Measurements from ENCODE around the gene VAMP4. TPM values are rescaled to one million over a fixed set of nuclear protein-coding genes. Genes with fewer than 3 reads are reported as not detected.
"Not testable (repeated sequence)": the region's sequence is repeated elsewhere in the genome, so short reads cannot be mapped to it uniquely, and the experiment has no call there.

The VAMP4 gene
- total and polyA plus RNA-seq, 4 donors, result 9.7 to 37.9 (median 25.1) TPM

GRCh38 chr1:171716616-171717015 lies 25.2 kb downstream of the VAMP4 start:
- Histone ChIP-seq H3K4me3 (ENCODE audit: low read depth, low read length) (no peak overlapping the region), H3K4me1 (ENCODE audit: control insufficient read depth, insufficient read depth, low read length) (no peaks in the 10 kb centered on the region), H3K9me3 (ENCODE audit: control insufficient read depth, insufficient read depth, low read length) (no peaks in the 10 kb centered on the region), H3K36me3 (ENCODE audit: control insufficient read depth, insufficient read depth, low read length) (no peaks in the 10 kb centered on the region), H3K27me3 (ENCODE audit: control insufficient read depth, insufficient read depth, low read length) (no peaks in the 10 kb centered on the region), H3K27ac (ENCODE audit: low read depth, low read length) (no peak overlapping the region)
- DNase-seq (ENCODE audit: low read depth in 4 of 6, low spot score in 6 of 6), result no peak
- WGBS (ENCODE audit: insufficient coverage), result 100% methylated on average over 1 of the region's 3 CpGs

- no peaks in the 10 kb centered on the region for H3K36me3 ChIP-seq (ENCODE audit: control insufficient read depth, insufficient read depth, low read length)
- WGBS (ENCODE audit: insufficient coverage), result no CpG with 5 or more reads among the region's 3 CpGs
- H3K4me3 ChIP-seq (ENCODE audit: low read depth, low read length), result no peak overlapping the region
- H3K4me1 ChIP-seq (ENCODE audit: control insufficient read depth, insufficient read depth, low read length), result no peaks in the 10 kb centered on the region
- H3K27ac ChIP-seq (ENCODE audit: low read depth, low read length), result no peak overlapping the region
- peak in 4 of 6 donors; percentile 2 to 61 (median 27) for DNase-seq (ENCODE audit: low read depth in 4 of 6, low spot score in 6 of 6)
- no peaks in the 10 kb centered on the region for H3K27me3 ChIP-seq (ENCODE audit: control insufficient read depth, insufficient read depth, low read length)
- no peaks in the 10 kb centered on the region for H3K9me3 ChIP-seq (ENCODE audit: control insufficient read depth, insufficient read depth, low read length)
Measured at GRCh38 chr1:171715813-171716251, 26.0 kb downstream of the VAMP4 start.

DNA sequence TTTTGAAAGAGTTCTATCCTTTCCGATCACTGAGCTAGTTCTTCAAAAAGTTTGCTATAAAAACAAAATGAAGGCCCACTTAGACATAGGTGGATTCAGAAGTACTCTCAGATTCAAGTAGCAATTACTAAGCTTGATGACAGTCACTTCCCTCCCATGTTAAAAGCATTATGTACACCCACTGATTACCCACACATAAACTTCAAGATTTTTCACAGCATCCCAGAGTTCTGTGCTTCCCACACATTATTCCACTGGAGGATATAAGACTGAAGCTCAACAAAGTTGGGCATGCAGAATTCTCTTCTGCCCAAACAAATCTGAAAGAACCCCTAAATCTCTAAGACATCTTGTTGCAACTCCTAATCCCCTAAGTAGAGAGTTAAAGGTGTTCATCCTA lies 29.5 kb downstream of the VAMP4 start:
- H3K4me3 ChIP-seq (ENCODE audit: low read depth, low read length), result no peak overlapping the region
- H3K27me3 ChIP-seq (ENCODE audit: control insufficient read depth, insufficient read depth, low read length), result no peaks in the 10 kb centered on the region
- no peaks in the 10 kb centered on the region for H3K9me3 ChIP-seq (ENCODE audit: control insufficient read depth, insufficient read depth, low read length)
- H3K36me3 ChIP-seq (ENCODE audit: control insufficient read depth, insufficient read depth, low read length), result peaks cover 3% of the 10 kb centered on the region
- no CpG with 5 or more reads among the region's 1 CpG for WGBS (ENCODE audit: insufficient coverage)
- H3K27ac ChIP-seq (ENCODE audit: low read depth, low read length), result no peak overlapping the region
- no peaks in the 10 kb centered on the region for H3K4me1 ChIP-seq (ENCODE audit: control insufficient read depth, insufficient read depth, low read length)
- no peak for DNase-seq (ENCODE audit: low read depth in 4 of 6, low spot score in 6 of 6)

DNA sequence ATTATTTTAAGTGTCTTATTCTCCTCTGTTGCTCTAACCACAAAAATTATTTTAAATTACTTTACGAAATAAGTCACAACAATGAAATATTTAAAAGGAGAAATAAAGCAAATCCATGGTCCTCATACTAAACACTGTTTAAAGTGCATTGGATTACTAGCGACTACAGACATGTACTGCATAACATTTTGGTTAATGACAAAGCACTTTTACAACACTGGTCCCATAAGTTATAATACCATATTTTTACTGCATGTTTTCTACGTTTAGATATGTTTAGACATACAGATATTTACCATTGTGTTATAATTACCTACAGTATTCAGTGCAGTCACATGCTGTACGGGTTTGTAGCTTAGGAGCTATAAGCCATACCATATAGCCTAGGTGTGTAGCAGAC lies 30.2 kb downstream of the VAMP4 start:
- Histone ChIP-seq H3K4me3 (ENCODE audit: low read depth, low read length) (no peak overlapping the region), H3K36me3 (ENCODE audit: control insufficient read depth, insufficient read depth, low read length) (peaks cover 3% of the 10 kb centered on the region), H3K9me3 (ENCODE audit: control insufficient read depth, insufficient read depth, low read length) (no peaks in the 10 kb centered on the region), H3K4me1 (ENCODE audit: control insufficient read depth, insufficient read depth, low read length) (no peaks in the 10 kb centered on the region), H3K27ac (ENCODE audit: low read depth, low read length) (no peak overlapping the region), H3K27me3 (ENCODE audit: control insufficient read depth, insufficient read depth, low read length) (no peaks in the 10 kb centered on the region)
- DNase-seq (ENCODE audit: low read depth in 4 of 6, low spot score in 6 of 6), result no peak
- no CpG with 5 or more reads among the region's 4 CpGs for WGBS (ENCODE audit: insufficient coverage)

GRCh38 chr1:171707583-171707982 lies 34.3 kb downstream of the VAMP4 start:
- WGBS (ENCODE audit: insufficient coverage), result no CpG with 5 or more reads among the region's 3 CpGs
- H3K36me3 ChIP-seq (ENCODE audit: control insufficient read depth, insufficient read depth, low read length), result peaks cover 3% of the 10 kb centered on the region
- no peak for DNase-seq (ENCODE audit: low read depth in 4 of 6, low spot score in 6 of 6)
- no peak overlapping the region for H3K4me3 ChIP-seq (ENCODE audit: low read depth, low read length)
- no peaks in the 10 kb centered on the region for H3K27me3 ChIP-seq (ENCODE audit: control insufficient read depth, insufficient read depth, low read length)
- H3K27ac ChIP-seq (ENCODE audit: low read depth, low read length), result no peak overlapping the region
- no peaks in the 10 kb centered on the region for H3K4me1 ChIP-seq (ENCODE audit: control insufficient read depth, insufficient read depth, low read length)
- H3K9me3 ChIP-seq (ENCODE audit: control insufficient read depth, insufficient read depth, low read length), result no peaks in the 10 kb centered on the region

- Histone ChIP-seq H3K4me1 (ENCODE audit: control insufficient read depth, insufficient read depth, low read length) (peaks cover 4% of the 10 kb centered on the region), H3K27me3 (ENCODE audit: control insufficient read depth, insufficient read depth, low read length) (no peaks in the 10 kb centered on the region), H3K9me3 (ENCODE audit: control insufficient read depth, insufficient read depth, low read length) (no peaks in the 10 kb centered on the region), H3K27ac (ENCODE audit: low read depth, low read length) (no peak overlapping the region), H3K4me3 (ENCODE audit: low read depth, low read length) (no peak overlapping the region), H3K36me3 (ENCODE audit: control insufficient read depth, insufficient read depth, low read length) (no peaks in the 10 kb centered on the region)
- no peak for DNase-seq (ENCODE audit: low read depth in 4 of 6, low spot score in 6 of 6)
Measured at GRCh38 chr1:171702598-171702997, 39.3 kb downstream of the VAMP4 start.

- DNase-seq (ENCODE audit: low read depth in 4 of 6, low spot score in 6 of 6), result peak in 2 of 6 donors; percentile 15 to 35
- Histone ChIP-seq H3K9me3 (ENCODE audit: control insufficient read depth, insufficient read depth, low read length) (no peaks in the 10 kb centered on the region), H3K4me3 (ENCODE audit: low read depth, low read length) (no peak overlapping the region), H3K27me3 (ENCODE audit: control insufficient read depth, insufficient read depth, low read length) (no peaks in the 10 kb centered on the region), H3K36me3 (ENCODE audit: control insufficient read depth, insufficient read depth, low read length) (no peaks in the 10 kb centered on the region), H3K27ac (ENCODE audit: low read depth, low read length) (no peak overlapping the region), H3K4me1 (ENCODE audit: control insufficient read depth, insufficient read depth, low read length) (peaks cover 4% of the 10 kb centered on the region)
- no CpG with 5 or more reads among the region's 2 CpGs for WGBS (ENCODE audit: insufficient coverage)
Measured at GRCh38 chr1:171699531-171699930, 42.3 kb downstream of the VAMP4 start.

DNA sequence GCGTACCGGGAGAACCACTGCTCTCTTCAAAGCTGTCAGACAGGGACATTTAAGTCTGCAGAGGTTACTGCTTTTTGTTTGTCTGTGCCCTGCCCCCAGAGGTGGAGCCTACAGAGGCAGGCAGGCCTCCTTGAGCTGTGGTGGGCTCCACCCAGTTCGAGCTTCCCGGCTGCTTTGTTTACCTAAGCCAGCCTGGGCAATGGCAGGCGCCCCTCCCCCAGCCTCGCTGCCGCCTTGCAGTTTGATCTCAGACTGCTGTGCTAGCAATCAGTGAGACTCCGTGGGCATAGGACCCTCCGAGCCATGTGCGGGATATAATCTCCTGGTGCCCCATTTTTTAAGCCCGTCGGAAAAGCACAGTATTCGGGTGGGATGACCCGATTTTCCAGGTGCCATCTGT lies 46.1 kb downstream of the VAMP4 start:
- H3K9me3 ChIP-seq (ENCODE audit: control insufficient read depth, insufficient read depth, low read length); H3K27ac ChIP-seq (ENCODE audit: low read depth, low read length); H3K4me1 ChIP-seq (ENCODE audit: control insufficient read depth, insufficient read depth, low read length); H3K36me3 ChIP-seq (ENCODE audit: control insufficient read depth, insufficient read depth, low read length); DNase-seq (ENCODE audit: low read depth in 4 of 6, low spot score in 6 of 6); H3K4me3 ChIP-seq (ENCODE audit: low read depth, low read length); H3K27me3 ChIP-seq (ENCODE audit: control insufficient read depth, insufficient read depth, low read length): not testable (repeated sequence)
- WGBS (ENCODE audit: insufficient coverage), result 94% methylated on average over 13 of the region's 14 CpGs

DNA sequence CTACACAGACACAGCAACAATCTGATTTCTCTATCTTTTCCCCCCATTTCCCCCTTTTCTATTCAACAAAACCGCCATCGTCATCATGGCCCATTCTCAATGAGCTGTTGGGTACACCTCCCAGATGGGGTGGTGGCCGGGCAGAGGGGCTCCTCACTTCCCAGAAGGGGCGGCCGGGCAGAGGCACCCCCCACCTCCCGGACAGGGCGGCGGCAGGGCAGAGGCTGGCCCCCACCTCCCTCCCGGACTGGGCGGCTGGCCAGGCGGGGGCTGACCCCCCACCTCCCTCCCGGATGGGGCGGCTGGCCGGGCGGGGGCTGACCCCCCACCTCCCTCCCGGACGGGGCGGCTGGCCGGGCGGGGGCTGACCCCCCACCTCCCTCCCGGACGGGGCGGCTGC lies 48.3 kb downstream of the VAMP4 start:
- not testable (repeated sequence) for DNase-seq (ENCODE audit: low read depth in 4 of 6, low spot score in 6 of 6); H3K27me3 ChIP-seq (ENCODE audit: control insufficient read depth, insufficient read depth, low read length); H3K4me3 ChIP-seq (ENCODE audit: low read depth, low read length); H3K27ac ChIP-seq (ENCODE audit: low read depth, low read length); H3K9me3 ChIP-seq (ENCODE audit: control insufficient read depth, insufficient read depth, low read length); H3K36me3 ChIP-seq (ENCODE audit: control insufficient read depth, insufficient read depth, low read length); H3K4me1 ChIP-seq (ENCODE audit: control insufficient read depth, insufficient read depth, low read length)
- WGBS (ENCODE audit: insufficient coverage), result 96% methylated on average over 8 of the region's 23 CpGs

- Histone ChIP-seq H3K36me3 (ENCODE audit: control insufficient read depth, insufficient read depth, low read length) (no peaks in the 10 kb centered on the region), H3K4me1 (ENCODE audit: control insufficient read depth, insufficient read depth, low read length) (no peaks in the 10 kb centered on the region), H3K27me3 (ENCODE audit: control insufficient read depth, insufficient read depth, low read length) (no peaks in the 10 kb centered on the region), H3K27ac (ENCODE audit: low read depth, low read length) (no peak overlapping the region), H3K4me3 (ENCODE audit: low read depth, low read length) (no peak overlapping the region), H3K9me3 (ENCODE audit: control insufficient read depth, insufficient read depth, low read length) (no peaks in the 10 kb centered on the region)
- WGBS (ENCODE audit: insufficient coverage), result 91% methylated on average over 8 of the region's 8 CpGs
- DNase-seq (ENCODE audit: low read depth in 4 of 6, low spot score in 6 of 6), result no peak
Measured at GRCh38 chr1:171683870-171684269, 58.0 kb downstream of the VAMP4 start.
